GM15510 (cell line): ENCODE measurements around the gene CLTCL1.

Source experiments
- POLR2A ChIP-seq: IDR thresholded peaks from 3 replicates; pipeline ENCODE4 v1.6.1; 2011; ENCODE audit warnings: borderline replicate concordance; ENCODE audit not compliant: insufficient read length; ENCODE audit errors: extremely low read depth

The CLTCL1 gene

DNA sequence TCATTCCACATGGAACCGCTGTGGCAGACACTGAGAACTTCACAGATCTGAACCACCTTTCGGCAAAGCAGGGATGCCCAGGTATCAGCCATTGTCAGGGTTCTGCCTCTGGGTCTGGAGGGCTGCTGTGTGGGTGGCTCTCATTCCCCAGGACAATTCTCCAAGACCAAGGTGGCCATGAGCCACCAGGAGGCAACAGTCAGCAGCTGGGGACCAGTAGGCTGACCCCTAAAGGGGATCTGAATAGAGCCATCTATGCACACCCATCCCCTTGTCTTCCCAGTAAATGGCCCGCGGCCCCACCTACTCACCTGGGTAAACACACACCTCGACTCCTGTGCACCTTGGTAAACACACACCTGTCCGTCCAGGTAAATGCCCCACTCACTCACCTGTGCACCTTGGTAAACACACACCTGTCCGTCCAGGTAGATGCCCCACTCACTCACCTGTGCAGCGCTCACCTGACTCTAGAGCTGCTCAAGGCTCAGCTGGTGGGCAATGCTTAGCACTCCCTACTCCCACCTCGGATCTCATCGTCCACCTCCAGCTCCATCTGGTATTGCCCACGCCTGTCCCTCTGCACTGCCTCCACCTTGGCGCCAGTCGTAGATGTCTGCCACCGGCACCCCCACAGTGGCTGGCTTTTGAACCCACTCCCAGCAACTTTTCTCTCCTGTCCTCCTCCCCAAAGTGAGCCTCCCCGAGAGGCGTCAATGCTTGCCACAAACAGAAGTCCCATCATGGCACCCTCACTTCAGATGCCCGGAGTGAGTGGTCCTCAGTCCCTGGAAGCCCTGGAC lies 123.2 kb downstream of the CLTCL1 start:
- TF ChIP-seq POLR2A = no peak

DNA sequence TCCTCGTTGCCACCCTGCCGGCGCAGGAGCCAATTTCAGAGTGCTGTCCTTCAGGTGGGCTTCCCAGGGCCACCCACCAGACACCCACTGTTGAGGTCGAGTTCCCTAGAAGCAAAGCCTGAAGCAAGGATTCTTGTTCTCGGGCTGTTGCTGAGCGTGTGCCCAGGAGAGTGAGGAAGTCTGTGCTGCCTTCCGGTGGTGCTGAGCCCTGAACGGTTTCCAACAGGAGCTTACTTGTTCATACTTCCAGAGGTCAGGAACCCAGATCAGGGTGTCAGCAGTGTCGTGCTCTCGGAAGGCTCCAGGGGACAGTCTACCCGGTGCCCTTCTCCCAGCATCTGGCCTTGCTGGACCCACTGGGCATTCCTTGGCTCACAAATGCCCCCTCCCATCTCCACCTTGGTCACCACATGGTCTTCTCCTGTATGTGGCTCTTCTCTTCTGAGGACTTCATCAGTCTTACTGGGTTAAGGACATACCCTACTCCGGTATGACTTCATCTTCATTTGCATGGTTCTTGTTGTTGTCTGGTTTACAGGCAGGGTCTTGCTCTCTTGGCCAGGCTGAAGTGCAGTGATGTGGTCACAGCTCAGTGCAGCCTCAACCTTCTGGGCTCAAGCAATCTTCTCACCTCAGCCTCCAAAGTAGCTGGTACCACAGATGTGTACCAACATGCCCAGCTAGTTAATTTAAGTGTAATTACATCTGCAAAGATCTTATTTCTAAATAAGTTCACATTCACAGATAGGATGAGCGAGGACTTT lies 124.2 kb downstream of the CLTCL1 start:
- no peak for TF ChIP-seq POLR2A

DNA sequence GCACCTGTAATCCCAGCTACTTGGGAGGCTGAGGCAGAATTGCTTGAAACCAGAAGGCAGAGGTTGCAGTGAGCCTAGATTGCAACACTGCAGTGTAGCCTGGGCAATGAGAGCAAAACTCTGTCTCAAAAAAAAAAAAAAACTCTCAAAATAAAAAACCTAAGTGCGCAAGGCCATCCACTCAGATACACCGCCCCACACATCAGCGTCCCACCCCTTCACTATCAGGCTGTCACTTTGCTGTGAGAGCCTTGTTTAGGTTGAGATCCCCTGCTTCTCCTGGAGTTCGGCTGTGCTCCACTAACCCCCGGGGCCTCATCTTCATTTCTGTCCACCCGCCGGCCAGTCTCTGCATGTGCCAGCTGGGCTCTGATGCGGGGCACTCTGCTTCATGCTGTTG lies 125.1 kb downstream of the CLTCL1 start:
- TF ChIP-seq POLR2A = no peak

DNA sequence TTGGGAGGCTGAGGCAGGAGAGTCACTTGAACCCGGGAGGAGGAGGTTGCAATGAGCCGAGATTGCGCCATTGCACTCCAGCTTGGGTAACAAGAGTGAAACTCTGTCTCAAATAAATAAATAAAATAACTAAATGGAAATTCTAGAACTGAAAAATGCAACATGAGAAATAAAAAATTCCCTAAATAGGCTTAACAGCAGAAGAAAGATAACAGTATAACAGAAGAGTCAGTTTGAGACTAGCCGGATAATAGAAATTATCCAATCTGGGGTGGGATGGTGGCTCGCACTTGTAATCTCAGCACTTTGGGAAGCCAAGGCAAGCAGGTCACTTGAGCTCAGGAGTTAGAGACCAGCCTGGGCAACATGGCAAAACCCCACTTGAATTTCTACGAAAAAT lies 127.1 kb downstream of the CLTCL1 start:
- no peak for TF ChIP-seq POLR2A

DNA sequence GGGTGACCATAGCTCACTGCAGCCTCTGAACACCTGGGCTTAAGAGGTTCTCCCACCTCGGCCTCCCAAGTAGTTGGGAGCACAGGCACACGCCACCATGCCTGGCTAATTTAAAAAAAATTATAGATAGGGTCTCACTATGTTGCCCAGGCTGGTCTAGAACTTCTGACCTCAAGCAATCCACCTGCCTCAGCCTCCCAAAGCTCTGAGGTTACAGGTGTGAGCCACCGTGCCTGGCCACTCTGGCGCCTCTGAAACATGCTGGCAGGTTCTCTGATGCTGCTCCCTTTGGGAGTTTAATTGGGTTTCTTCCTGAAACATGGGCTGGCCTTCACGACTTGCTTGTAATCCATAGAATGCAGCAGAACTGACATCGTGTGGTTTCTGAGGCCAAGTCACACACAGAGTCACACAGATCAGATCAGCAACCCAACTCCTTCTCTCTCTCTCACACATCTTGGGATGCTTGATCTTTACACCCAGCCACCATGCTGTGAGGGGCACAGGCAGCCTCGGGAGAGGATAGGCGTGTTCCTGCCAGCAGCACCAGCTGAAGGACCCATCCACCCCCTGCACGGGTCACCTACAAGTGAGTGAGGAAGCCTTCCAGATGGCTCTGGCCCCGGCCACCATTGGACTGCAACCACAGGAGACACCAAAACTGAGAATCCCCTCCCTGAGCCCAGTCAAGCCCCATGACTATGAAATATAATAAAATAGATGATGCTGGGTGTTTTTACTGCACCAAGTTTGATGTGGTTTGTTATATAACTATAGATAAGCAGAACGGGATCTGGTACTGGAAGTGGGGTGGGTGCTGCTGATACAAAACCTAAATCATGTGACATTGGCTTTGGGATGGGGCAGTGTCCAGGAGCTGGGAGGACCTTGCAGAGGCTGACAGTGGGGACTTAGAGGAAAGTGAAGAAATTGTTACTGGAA lies 138.3 kb downstream of the CLTCL1 start:
- no peak for TF ChIP-seq POLR2A

DNA sequence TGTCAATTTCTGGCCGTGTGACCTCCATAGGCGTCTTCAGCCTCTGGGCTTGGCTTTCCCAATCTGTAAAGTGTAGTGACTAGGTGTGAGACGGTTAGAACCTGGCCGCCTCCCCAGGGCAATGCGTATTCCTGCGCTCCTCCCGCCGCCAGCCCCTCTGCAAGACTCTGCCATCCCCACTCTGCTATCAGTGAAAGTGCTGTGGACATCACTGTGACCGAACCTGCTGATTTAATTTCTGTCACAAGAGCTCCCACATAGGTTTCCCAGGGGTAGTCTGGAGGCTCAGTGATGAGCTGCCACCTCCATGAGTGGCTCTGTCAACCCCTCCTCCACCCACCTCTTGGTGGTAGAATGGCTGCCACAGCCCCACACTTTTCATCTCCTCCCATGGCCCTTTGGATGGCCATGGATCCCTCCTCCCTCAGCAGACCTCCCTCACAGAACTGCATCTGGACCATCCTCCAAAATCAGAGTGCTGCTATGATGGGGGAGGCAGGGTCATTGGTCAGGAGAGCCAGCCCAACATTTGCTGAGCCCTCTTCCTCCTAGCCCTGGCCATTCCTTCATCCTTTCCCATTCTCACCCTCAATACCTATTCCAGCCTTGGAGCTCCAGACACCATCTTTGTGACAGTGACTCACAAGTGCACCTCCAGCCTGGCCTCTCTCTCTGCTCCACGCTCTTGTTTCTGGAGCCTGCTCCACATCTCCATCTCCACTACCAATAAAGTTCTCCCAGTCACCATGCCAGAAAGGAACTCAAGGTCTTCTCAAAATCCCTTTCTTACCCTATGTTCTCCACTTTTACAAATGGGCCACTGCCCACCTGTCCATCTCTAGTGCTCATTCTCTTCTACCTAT lies 140.0 kb downstream of the CLTCL1 start:
- no peak for TF ChIP-seq POLR2A

DNA sequence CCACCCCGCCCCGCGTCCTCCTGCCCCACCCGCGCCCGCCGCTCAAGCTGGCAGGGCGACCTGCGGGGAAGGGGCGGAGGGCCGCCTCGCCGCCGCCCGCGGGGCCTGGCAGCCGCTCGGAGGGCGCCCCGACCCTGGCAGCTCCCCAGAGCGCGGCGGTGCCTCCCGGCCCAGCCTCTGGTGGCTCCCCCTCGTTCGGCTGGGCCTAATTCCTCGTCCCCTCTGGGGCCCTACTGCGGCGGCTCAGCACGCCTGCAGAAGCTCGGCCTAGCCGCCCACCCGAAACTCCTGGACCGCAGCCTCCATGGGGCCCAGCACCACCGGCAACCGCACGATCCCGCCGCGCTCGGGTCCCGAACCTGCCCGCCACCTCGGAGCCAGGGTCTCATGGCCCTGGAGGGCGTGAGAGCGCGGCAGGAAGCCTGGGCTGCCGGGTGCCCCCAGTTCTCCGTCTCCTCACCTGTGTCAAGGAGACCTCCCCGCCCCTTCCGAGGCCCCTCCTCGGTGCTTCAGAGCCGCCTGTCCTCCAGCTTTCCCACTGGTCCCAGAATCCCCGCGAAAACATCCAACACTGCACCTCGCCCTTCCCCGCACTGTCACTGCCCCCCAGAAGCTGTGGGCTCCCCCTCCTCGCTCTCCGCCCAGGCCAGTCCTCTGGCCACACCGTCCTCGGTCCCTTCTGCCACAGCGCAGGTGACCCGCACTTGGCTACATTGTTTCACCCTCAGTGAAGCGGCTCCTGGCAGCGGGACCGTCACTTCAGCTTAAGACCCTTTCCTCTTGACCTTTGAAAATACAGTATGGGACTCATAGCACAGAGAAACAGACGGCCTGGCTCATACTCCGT lies 140.8 kb downstream of the CLTCL1 start:
- TF ChIP-seq POLR2A = no peak

DNA sequence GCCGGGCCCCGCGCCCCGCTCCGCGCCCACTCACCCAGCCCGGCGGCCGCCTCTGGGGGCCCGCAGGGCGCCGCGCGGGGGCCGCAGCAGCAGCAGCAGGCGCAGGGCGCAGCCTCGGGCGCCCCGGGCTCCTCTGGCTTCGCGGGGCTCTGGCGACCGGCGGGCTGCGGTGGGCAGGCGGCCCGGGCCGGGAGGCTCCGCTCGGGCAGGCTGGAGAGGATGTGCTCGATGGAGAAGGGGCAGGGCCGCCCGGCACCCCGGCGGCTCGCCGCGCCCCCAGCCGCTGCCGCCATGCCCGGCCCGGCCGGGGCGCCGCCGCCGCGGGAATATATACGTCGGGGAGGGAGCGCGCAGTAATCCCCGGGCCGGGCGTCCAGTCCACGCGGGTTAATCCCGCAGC lies 141.5 kb downstream of the CLTCL1 start, which contains the start of gene GSC2:
GSC2 (minus strand) TSS at position 302 of the 400 bp plus-strand sequence; CDS start at position 293, 9 bp downstream.
- TF ChIP-seq POLR2A = no peak

DNA sequence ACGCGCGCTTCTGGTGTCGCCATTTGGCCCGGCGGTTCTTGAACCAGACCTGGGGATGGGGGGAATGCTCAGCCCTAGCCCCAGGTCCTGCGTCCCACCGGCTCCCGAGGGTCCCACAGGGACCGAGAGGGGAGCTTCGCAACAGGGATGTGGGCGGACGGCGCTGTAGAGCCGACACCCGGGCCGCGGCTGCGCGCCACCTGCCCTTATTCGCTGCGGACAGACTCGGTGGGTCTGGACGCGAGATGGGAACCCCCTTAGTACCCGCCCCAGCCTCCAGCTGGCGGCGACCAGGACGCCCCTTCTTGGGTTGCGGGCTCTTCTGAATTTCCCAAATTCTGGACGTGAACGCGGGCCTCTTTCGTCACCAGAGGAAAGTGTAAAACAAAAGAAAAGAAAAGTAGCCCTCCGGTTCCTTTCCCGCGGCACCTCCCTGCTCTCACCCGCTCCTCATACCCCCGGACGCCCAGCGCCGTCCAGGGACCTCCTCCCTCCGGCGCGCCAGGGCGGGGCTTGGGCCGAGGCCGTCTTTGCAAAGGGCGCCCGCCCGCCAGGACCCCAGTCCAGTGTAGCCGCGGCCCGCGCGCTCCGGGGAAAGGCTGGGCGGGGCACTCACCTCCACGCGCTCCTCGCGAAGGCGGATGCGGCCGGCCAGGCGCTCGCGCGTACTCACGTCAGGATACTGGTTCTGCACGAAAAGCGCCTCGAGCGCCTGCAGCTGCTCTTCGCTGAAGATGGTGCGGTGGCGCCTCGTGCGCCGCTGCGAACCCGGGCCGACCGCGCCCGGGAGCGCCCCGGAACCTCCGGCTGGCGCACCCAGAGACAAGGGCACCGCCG lies 142.3 kb downstream of the CLTCL1 start:
- TF ChIP-seq POLR2A = no peak

DNA sequence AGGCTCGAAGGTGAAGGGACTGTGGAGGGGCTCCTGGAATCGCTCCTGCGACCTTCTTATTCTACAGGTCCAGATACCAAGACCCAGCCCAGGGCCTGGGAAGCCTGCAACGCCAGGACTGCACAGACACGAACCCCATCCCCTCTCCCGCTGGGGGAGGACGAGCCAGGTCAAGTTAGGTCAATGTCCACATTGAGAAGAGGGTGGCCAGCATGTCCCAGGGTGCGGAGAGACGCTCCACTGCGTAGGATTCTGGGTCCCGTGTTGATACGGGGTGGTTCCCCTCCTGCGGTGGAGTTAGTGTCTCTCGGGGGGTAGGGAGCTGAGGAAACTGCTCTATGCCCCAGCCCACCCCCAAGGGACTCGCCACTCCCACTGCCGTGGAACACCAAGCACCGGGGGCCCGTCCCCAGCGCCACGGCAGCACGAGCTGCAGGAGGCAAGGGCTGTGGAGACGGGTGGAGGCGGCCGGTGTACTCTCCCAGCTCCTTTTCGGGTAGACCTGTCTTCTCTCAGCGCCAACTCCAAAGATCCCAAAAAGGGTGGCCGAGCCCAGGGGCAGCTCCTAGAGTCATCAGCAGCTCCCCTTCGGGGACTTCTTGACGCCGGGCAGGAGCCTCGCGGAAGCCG lies 143.0 kb downstream of the CLTCL1 start:
- TF ChIP-seq POLR2A = no peak

DNA sequence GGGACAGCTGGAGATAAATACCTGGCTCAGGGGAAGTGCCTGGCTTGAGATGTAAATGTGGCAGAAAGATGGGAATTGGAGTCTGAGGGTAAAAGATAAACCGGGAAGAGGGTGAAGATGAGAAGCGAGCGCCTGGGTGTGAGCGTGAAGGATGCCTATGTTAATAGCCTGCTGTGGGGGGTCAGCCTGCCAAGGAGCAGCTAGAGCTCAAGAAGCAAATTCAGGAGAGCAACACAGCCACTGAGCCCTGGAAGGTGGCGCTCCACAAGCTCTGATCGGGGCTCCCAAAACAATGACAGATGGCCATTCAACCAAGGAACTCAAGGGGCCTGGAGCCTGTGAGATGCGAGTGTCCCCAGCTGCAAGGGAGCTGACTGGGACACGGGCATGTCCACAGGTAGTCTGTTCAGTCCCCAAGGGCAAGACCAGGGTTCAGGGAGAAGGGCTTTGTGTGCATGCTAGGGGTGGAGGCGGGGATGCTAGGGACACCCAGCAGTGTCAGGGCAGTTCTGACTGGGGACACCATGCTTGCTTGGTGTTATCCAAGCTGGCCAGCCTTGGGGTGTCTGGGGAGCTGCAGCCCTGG lies 144.2 kb downstream of the CLTCL1 start:
- TF ChIP-seq POLR2A = no peak
